Measurements from ENCODE around the gene ENPP7.

DNA sequence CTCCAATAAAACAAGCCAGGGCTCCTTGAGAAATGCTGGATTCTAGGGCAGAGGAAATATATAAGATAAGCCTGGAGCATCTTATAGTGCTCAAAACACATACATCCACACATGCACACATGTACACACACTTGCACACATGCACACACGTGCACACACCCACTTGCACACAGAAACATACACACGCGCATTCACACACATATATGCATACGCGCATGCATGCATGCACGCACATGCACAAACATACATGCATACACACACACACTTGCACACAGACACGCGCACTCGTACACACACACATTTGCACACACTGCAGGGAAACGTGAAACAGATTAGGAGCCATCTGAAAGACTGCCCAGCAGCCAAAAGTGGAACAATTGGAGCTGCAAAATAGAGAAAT, 8.0 kb upstream of the ENPP7 start:
- TF ChIP-seq POLR2A (IDR thresholded peaks at IDR 0.05) (no peak), CTCF (IDR thresholded peaks at IDR 0.05) (no peak)

Data from uterus (tissue), 2 donors.